Loucy (cell line): Measurements from ENCODE around the gene ERGIC3.

Experiments used
- CTCF ChIP-seq: fragments of 200-600 bp; sonication (generic); conservative IDR thresholded peaks from 2 replicates; pipeline ENCODE4 v1.5.1; 2014; ENCODE audit warnings: mild to moderate bottlenecking, antibody characterized with exemption, low read length
- EZH2phosphoT487 ChIP-seq: fragments of 200-600 bp; IDR thresholded peaks from 2 replicates; pipeline ENCODE4 v1.6.1; 2018; ENCODE audit warnings: antibody characterized with exemption, mild to moderate bottlenecking, moderate library complexity, borderline replicate concordance

GRCh38 chr20:35506179-35506578 lies 35.7 kb upstream of the ERGIC3 start:
- no peak for TF ChIP-seq CTCF
- TF ChIP-seq EZH2phosphoT487, result no peak
